ENCODE measurements around the gene INVS. TPM values are rescaled to one million over a fixed set of nuclear protein-coding genes. Genes with fewer than 3 reads are reported as not detected.

The INVS gene
- total RNA-seq, 2 experiments from 2014 or later: 30.7 to 36.7 TPM

GRCh38 chr9:100070104-100071041 lies 28.7 kb upstream of the INVS start:
- Histone ChIP-seq H3K36me3 (ENCODE audit: insufficient read depth, low read length) (peaks cover 62% of the 10 kb centered on the region), H3K4me3 (ENCODE audit: low read depth, low read length, poor library complexity, severe bottlenecking) (no peak overlapping the region), H3K4me2 (ENCODE audit: low read length) (no peak overlapping the region), H3K4me1 (ENCODE audit: insufficient read depth, low read length, poor library complexity, severe bottlenecking) (peaks cover 33% of the 10 kb centered on the region), H4K20me1 (ENCODE audit: insufficient read depth, low read length) (no peaks in the 10 kb centered on the region), H3K27ac (ENCODE audit: low read depth, low read length, poor library complexity, severe bottlenecking) (no peak overlapping the region), H3K79me2 (ENCODE audit: insufficient read depth, low read depth, low read length) (peaks cover 78% of the 10 kb centered on the region), H3K9me3 (ENCODE audit: low read length) (peaks cover 31% of the 10 kb centered on the region; the same call in 1 of the 2 replicates), H2AFZ (ENCODE audit: low read length) (no peak overlapping the region), H3K9me2 (ENCODE audit: insufficient read depth, low read length) (no peaks in the 10 kb centered on the region)
- no peak for DNase-seq (ENCODE audit: low spot score)
- POLR2A ChIA-PET: interaction anchor here (0.6 to 2.3 kb wide), 8 partner anchors 9 to 1743 kb away, joined by 3 to 17 read pairs (median 3); no protein-coding TSS in a partner anchor
- TF ChIP-seq, protein P1, sequence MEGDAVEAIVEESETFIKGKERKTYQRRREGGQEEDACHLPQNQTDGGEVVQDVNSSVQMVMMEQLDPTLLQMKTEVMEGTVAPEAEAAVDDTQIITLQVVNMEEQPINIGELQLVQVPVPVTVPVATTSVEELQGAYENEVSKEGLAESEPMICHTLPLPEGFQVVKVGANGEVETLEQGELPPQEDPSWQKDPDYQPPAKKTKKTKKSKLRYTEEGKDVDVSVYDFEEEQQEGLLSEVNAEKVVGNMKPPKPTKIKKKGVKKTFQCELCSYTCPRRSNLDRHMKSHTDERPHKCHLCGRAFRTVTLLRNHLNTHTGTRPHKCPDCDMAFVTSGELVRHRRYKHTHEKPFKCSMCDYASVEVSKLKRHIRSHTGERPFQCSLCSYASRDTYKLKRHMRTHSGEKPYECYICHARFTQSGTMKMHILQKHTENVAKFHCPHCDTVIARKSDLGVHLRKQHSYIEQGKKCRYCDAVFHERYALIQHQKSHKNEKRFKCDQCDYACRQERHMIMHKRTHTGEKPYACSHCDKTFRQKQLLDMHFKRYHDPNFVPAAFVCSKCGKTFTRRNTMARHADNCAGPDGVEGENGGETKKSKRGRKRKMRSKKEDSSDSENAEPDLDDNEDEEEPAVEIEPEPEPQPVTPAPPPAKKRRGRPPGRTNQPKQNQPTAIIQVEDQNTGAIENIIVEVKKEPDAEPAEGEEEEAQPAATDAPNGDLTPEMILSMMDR (conservative IDR thresholded peaks at IDR 0.05; ENCODE audit: low read length): no peak
- intact Hi-C loops (cut with micrococcal nuclease; ENCODE audit: unreplicated experiment): no loop called here
- BruUV-seq (replicated peaks): no TSS peak
- CTCF ChIA-PET (ENCODE audit: unreplicated experiment): no interaction called here

GRCh38 chr9:100071271-100071670 lies 27.8 kb upstream of the INVS start:
- peaks cover 24% of the 10 kb centered on the region for H3K4me1 ChIP-seq (ENCODE audit: insufficient read depth, low read length, poor library complexity, severe bottlenecking)
- peaks cover 25% of the 10 kb centered on the region; the same call in 1 of the 2 replicates for H3K9me3 ChIP-seq (ENCODE audit: low read length)
- ChIA-PET POLR2A (interaction anchor here (0.7 to 2.3 kb wide), 6 partner anchors 9 to 30 kb away, joined by 3 to 17 read pairs (median 3); no protein-coding TSS in a partner anchor), CTCF (ENCODE audit: unreplicated experiment) (interaction anchor here (0.5 kb wide), 1 partner anchor 26 kb away, joined by 3 read pairs; no protein-coding TSS in a partner anchor)
- peaks cover 73% of the 10 kb centered on the region for H3K79me2 ChIP-seq (ENCODE audit: insufficient read depth, low read depth, low read length)
- no peak overlapping the region for H3K4me3 ChIP-seq (ENCODE audit: low read depth, low read length, poor library complexity, severe bottlenecking)
- TF ChIP-seq EZH2phosphoT487 (IDR thresholded peaks at IDR 0.05; ENCODE audit: borderline replicate concordance, low read depth, low read length): no peak
- TF ChIP-seq, protein P1 (conservative IDR thresholded peaks at IDR 0.05; ENCODE audit: low read length): no peak
- H2AFZ ChIP-seq (ENCODE audit: low read length): no peak overlapping the region
- DNase-seq (ENCODE audit: low spot score): no peak
- no peak overlapping the region for H3K4me2 ChIP-seq (ENCODE audit: low read length)
- no peaks in the 10 kb centered on the region for H3K9me2 ChIP-seq (ENCODE audit: insufficient read depth, low read length)
- H3K36me3 ChIP-seq (ENCODE audit: insufficient read depth, low read length): peaks cover 62% of the 10 kb centered on the region
- no peak overlapping the region for H3K27ac ChIP-seq (ENCODE audit: low read depth, low read length, poor library complexity, severe bottlenecking)
- no peaks in the 10 kb centered on the region for H4K20me1 ChIP-seq (ENCODE audit: insufficient read depth, low read length)
- BruUV-seq (replicated peaks): no TSS peak
- intact Hi-C loops (cut with micrococcal nuclease; ENCODE audit: unreplicated experiment): no loop called here

DNA sequence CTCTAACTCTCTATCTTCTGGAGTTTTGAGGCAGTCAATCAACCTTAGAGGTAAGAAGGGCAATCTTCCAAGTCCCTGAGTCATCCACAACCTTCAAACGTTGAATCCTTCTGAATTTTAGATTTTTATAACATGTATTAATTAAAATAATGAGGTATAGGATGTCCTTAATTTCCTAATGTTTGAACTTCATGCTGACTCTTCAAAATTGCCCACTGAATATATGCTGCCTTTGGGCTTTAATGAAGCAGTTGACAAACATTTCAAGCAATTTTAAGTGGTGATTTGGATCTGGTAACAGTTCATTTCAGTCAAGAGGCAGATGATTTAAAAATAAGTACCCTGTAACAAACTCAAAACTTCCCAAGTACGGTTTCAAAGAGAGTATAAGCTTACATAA lies 26.2 kb upstream of the INVS start:
- no peak for DNase-seq (ENCODE audit: low spot score)
- Histone ChIP-seq H3K4me2 (ENCODE audit: low read length) (no peak overlapping the region), H3K9me3 (ENCODE audit: low read length) (peaks cover 25% of the 10 kb centered on the region; the same call in 1 of the 2 replicates), H3K36me3 (ENCODE audit: insufficient read depth, low read length) (peaks cover 70% of the 10 kb centered on the region), H3K4me3 (ENCODE audit: low read depth, low read length, poor library complexity, severe bottlenecking) (no peak overlapping the region), H3K79me2 (ENCODE audit: insufficient read depth, low read depth, low read length) (peaks cover 81% of the 10 kb centered on the region), H4K20me1 (ENCODE audit: insufficient read depth, low read length) (no peaks in the 10 kb centered on the region), H3K4me1 (ENCODE audit: insufficient read depth, low read length, poor library complexity, severe bottlenecking) (peaks cover 19% of the 10 kb centered on the region), H3K9me2 (ENCODE audit: insufficient read depth, low read length) (no peaks in the 10 kb centered on the region), H3K27ac (ENCODE audit: low read depth, low read length, poor library complexity, severe bottlenecking) (no peak overlapping the region), H2AFZ (ENCODE audit: low read length) (no peak overlapping the region)
- ChIA-PET CTCF (ENCODE audit: unreplicated experiment) (no interaction called here), POLR2A (interaction anchor here (1.6 kb wide), 1 partner anchor 9 kb away, joined by 6 read pairs; no protein-coding TSS in a partner anchor)
- no TSS peak for BruUV-seq (replicated peaks)
- no peak for TF ChIP-seq EZH2phosphoT487 (IDR thresholded peaks at IDR 0.05; ENCODE audit: borderline replicate concordance, low read depth, low read length)
- TF ChIP-seq, protein P1 (conservative IDR thresholded peaks at IDR 0.05; ENCODE audit: low read length): no peak
- intact Hi-C loops (cut with micrococcal nuclease; ENCODE audit: unreplicated experiment): no loop called here

Measured in OCI-LY7 (cell line).